Measurements from ENCODE around the gene HOXC11.

GRCh38 chr12:53964315-53964713 is 8.6 kb upstream of the HOXC11 start:
- no peak for TF ChIP-seq POU2F2 (IDR thresholded peaks at IDR 0.05; ENCODE audit: borderline replicate concordance, low read depth, low read length)
- no peak for TF ChIP-seq MXI1 (IDR thresholded peaks at IDR 0.05; ENCODE audit: low read depth, low read length)
- no peak for TF ChIP-seq POLR2AphosphoS5 (IDR thresholded peaks at IDR 0.05; ENCODE audit: low read length)
- TF ChIP-seq, protein P1, sequence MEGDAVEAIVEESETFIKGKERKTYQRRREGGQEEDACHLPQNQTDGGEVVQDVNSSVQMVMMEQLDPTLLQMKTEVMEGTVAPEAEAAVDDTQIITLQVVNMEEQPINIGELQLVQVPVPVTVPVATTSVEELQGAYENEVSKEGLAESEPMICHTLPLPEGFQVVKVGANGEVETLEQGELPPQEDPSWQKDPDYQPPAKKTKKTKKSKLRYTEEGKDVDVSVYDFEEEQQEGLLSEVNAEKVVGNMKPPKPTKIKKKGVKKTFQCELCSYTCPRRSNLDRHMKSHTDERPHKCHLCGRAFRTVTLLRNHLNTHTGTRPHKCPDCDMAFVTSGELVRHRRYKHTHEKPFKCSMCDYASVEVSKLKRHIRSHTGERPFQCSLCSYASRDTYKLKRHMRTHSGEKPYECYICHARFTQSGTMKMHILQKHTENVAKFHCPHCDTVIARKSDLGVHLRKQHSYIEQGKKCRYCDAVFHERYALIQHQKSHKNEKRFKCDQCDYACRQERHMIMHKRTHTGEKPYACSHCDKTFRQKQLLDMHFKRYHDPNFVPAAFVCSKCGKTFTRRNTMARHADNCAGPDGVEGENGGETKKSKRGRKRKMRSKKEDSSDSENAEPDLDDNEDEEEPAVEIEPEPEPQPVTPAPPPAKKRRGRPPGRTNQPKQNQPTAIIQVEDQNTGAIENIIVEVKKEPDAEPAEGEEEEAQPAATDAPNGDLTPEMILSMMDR (IDR thresholded peaks at IDR 0.05 in 2 of 3, conservative IDR thresholded peaks at IDR 0.05 in 1 of 3; ENCODE audit: control insufficient read depth in 2 of 3, extremely low read depth in 1 of 3, insufficient read depth in 1 of 3, low read depth in 3 of 3, low read length in 3 of 3), result no peak
- TF ChIP-seq, protein P2, sequence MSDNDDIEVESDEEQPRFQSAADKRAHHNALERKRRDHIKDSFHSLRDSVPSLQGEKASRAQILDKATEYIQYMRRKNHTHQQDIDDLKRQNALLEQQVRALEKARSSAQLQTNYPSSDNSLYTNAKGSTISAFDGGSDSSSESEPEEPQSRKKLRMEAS (IDR thresholded peaks at IDR 0.05; ENCODE audit: low read depth, low read length), result no peak
- TF ChIP-seq NFIC (IDR thresholded peaks at IDR 0.05; ENCODE audit: low read depth, low read length), result no peak
- no peak for TF ChIP-seq CHD1 (IDR thresholded peaks at IDR 0.05; ENCODE audit: low read depth, low read length)
- no peak for TF ChIP-seq HDAC2 (IDR thresholded peaks at IDR 0.05)
- TF ChIP-seq YBX1 (IDR thresholded peaks at IDR 0.05), result no peak
- TF ChIP-seq, protein P3, sequence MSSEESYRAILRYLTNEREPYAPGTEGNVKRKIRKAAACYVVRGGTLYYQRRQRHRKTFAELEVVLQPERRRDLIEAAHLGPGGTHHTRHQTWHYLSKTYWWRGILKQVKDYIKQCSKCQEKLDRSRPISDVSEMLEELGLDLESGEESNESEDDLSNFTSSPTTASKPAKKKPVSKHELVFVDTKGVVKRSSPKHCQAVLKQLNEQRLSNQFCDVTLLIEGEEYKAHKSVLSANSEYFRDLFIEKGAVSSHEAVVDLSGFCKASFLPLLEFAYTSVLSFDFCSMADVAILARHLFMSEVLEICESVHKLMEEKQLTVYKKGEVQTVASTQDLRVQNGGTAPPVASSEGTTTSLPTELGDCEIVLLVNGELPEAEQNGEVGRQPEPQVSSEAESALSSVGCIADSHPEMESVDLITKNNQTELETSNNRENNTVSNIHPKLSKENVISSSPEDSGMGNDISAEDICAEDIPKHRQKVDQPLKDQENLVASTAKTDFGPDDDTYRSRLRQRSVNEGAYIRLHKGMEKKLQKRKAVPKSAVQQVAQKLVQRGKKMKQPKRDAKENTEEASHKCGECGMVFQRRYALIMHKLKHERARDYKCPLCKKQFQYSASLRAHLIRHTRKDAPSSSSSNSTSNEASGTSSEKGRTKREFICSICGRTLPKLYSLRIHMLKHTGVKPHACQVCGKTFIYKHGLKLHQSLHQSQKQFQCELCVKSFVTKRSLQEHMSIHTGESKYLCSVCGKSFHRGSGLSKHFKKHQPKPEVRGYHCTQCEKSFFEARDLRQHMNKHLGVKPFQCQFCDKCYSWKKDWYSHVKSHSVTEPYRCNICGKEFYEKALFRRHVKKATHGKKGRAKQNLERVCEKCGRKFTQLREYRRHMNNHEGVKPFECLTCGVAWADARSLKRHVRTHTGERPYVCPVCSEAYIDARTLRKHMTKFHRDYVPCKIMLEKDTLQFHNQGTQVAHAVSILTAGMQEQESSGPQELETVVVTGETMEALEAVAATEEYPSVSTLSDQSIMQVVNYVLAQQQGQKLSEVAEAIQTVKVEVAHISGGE (CRISPR knock-in tag; IDR thresholded peaks at IDR 0.05), result no peak
- no peak for TF ChIP-seq SUZ12 (IDR thresholded peaks at IDR 0.05; ENCODE audit: unreplicated experiment)
- TF ChIP-seq, protein P4, sequence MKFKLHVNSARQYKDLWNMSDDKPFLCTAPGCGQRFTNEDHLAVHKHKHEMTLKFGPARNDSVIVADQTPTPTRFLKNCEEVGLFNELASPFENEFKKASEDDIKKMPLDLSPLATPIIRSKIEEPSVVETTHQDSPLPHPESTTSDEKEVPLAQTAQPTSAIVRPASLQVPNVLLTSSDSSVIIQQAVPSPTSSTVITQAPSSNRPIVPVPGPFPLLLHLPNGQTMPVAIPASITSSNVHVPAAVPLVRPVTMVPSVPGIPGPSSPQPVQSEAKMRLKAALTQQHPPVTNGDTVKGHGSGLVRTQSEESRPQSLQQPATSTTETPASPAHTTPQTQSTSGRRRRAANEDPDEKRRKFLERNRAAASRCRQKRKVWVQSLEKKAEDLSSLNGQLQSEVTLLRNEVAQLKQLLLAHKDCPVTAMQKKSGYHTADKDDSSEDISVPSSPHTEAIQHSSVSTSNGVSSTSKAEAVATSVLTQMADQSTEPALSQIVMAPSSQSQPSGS (IDR thresholded peaks at IDR 0.05; ENCODE audit: low read length), result no peak
- TF ChIP-seq EP300 (IDR thresholded peaks at IDR 0.05; ENCODE audit: borderline replicate concordance in 1 of 2, control insufficient read depth in 1 of 2, low read depth in 2 of 2, low read length in 2 of 2), result no peak

Data from GM12878 (cell line).